GM23338 (cell line): ENCODE measurements around the gene RPUSD1. TPM values are rescaled to one million over a fixed set of nuclear protein-coding genes. Genes with fewer than 3 reads are reported as not detected.

Experiments used
- ATAC-seq: fragments of 200-7000 bp; cut with Tn5 transposase; 3 replicates; pipeline ENCODE4 v1.9.1; 2020
- DNase-seq: peaks from one replicate; pipeline ENCODE4 v3.0.0-alpha.2; 2015; ENCODE audit warnings: low spot score
- H2AFZ ChIP-seq: fragments of 200-600 bp; sonication (generic); 2 replicates; pipeline ENCODE4 v1.8.0; 2016; ENCODE audit warnings: antibody characterized with exemption, mild to moderate bottlenecking, moderate library complexity
- H3F3A ChIP-seq: fragments of 200-600 bp; sonication (generic); replicated peaks from 2 replicates; pipeline ENCODE4 v1.8.0; 2017; ENCODE audit warnings: antibody characterized with exemption, mixed run types, low read depth
- H3K27ac ChIP-seq: fragments of 200-600 bp; sonication (generic); 2 replicates; pipeline ENCODE4 v1.6.1; 2016; ENCODE audit warnings: low read depth
- H3K27me3 ChIP-seq: fragments of 200-600 bp; sonication (generic); 2 replicates; pipeline ENCODE4 v1.8.0; 2016; ENCODE audit warnings: mild to moderate bottlenecking, mixed run types, moderate library complexity; ENCODE audit not compliant: insufficient read depth
- H3K36me3 ChIP-seq: fragments of 200-600 bp; sonication (generic); 2 replicates; pipeline ENCODE4 v1.8.0; 2016; ENCODE audit warnings: mild to moderate bottlenecking; ENCODE audit not compliant: insufficient read depth
- H3K4me1 ChIP-seq: fragments of 200-600 bp; sonication (generic); 2 replicates; pipeline ENCODE4 v1.8.0; 2016; ENCODE audit warnings: mild to moderate bottlenecking, moderate library complexity; ENCODE audit not compliant: insufficient read depth
- H3K4me2 ChIP-seq: fragments of 200-600 bp; sonication (generic); 2 replicates; pipeline ENCODE4 v1.7.1; 2017; ENCODE audit warnings: mixed run types
- H3K4me3 ChIP-seq: fragments of 200-600 bp; sonication (generic); 2 replicates; pipeline ENCODE4 v1.6.1; 2016; ENCODE audit warnings: mixed run types
- H3K79me2 ChIP-seq: fragments of 200-600 bp; sonication (generic); replicated peaks from 2 replicates; pipeline ENCODE4 v1.8.0; 2017; ENCODE audit warnings: mild to moderate bottlenecking; ENCODE audit not compliant: insufficient read depth
- H3K9me2 ChIP-seq: fragments of 200-600 bp; sonication (generic); 2 replicates; pipeline ENCODE4 v1.8.0; 2017; ENCODE audit not compliant: insufficient read depth
- H4K20me1 ChIP-seq: fragments of 200-600 bp; sonication (generic); replicated peaks from 2 replicates; pipeline ENCODE4 v1.8.0; 2017; ENCODE audit warnings: mild to moderate bottlenecking; ENCODE audit not compliant: insufficient read depth
- H3K27ac Mint-ChIP-seq: 2 replicates; pipeline ENCODE4 v1.8.0; 2020; ENCODE audit warnings: inconsistent platforms, mild to moderate bottlenecking, moderate library complexity, mixed read lengths
- H3K27me3 Mint-ChIP-seq: 3 replicates; pipeline ENCODE4 v1.8.0; 2022; ENCODE audit warnings: low read depth, mild to moderate bottlenecking, moderate library complexity, mixed read lengths, inconsistent platforms; ENCODE audit not compliant: insufficient read depth, poor library complexity
- H3K36me3 Mint-ChIP-seq: 3 replicates; pipeline ENCODE4 v1.8.0; 2021; ENCODE audit warnings: low read depth, mild to moderate bottlenecking, inconsistent platforms, moderate library complexity, mixed read lengths
- H3K4me1 Mint-ChIP-seq: 3 replicates; pipeline ENCODE4 v1.8.0; 2020; ENCODE audit warnings: mild to moderate bottlenecking, inconsistent platforms, mixed read lengths
- H3K4me3 Mint-ChIP-seq: 3 replicates; pipeline ENCODE4 v1.8.0; 2021; ENCODE audit warnings: moderate library complexity, mild to moderate bottlenecking, inconsistent platforms, mixed read lengths
- H3K9me3 Mint-ChIP-seq: 3 replicates; pipeline ENCODE4 v1.8.0; 2020; ENCODE audit warnings: moderate library complexity, mild to moderate bottlenecking, inconsistent platforms, mixed read lengths
- CREB1 ChIP-seq: fragments of 250-450 bp; sonication (Bioruptor Pico); IDR thresholded peaks from 2 replicates; pipeline ENCODE4 v1.5.0; 2020; ENCODE audit warnings: low read depth, mild to moderate bottlenecking, moderate library complexity
- EZH2 ChIP-seq: fragments of 200-600 bp; sonication (generic); IDR thresholded peaks from one replicate; pipeline ENCODE4 v1.8.0; 2017; ENCODE audit warnings: antibody characterized with exemption, mild to moderate bottlenecking, low read depth; ENCODE audit not compliant: unreplicated experiment
- EZH2phosphoT487 ChIP-seq: fragments of 200-600 bp; sonication (generic); IDR thresholded peaks from one replicate; pipeline ENCODE4 v1.8.1; 2018; ENCODE audit warnings: antibody characterized with exemption; ENCODE audit not compliant: unreplicated experiment
- JUNB ChIP-seq: IDR thresholded peaks from one replicate; pipeline ENCODE4 v1.6.1; 2016; ENCODE audit warnings: antibody characterized with exemption; ENCODE audit not compliant: unreplicated experiment
- NANOG ChIP-seq: IDR thresholded peaks from 2 replicates; pipeline ENCODE4 v1.6.1; 2016; ENCODE audit warnings: antibody characterized with exemption, borderline replicate concordance
- POLR2AphosphoS5 ChIP-seq: IDR thresholded peaks from 2 replicates; pipeline ENCODE4 v1.6.1; 2016; ENCODE audit warnings: antibody characterized with exemption, low read depth
- ZNF331 ChIP-seq: fragments of 250-450 bp; sonication (Bioruptor Pico); IDR thresholded peaks from 2 replicates; pipeline ENCODE4 v1.5.0; 2020; ENCODE audit warnings: low read depth, mild to moderate bottlenecking, moderate library complexity
- polyA plus RNA-seq: library from polyadenylated mRNA; unstranded; fragments of >200 nt; fragmentation: Nextera tagmentation; extraction: Ambion mirVana; gene quantifications from 2 replicates; pipeline ENCODE4 v1.2.1, GENCODE V29; 2016
- total RNA-seq: library from RNA; depleted of rRNA; stranded (reverse); fragments of >200 nt; shearing (Covaris generic); gene quantifications from 2 replicates; pipeline ENCODE4 v1.2.3, GENCODE V29; 2014
- TF ChIP-seq, protein P1 (sequence below): IDR thresholded peaks from 2 replicates; pipeline ENCODE4 v1.6.1; 2016; ENCODE audit warnings: antibody characterized with exemption
- TF ChIP-seq, protein P2 (sequence below): fragments of 250-450 bp; sonication (Bioruptor Pico); IDR thresholded peaks from 2 replicates; pipeline ENCODE4 v1.5.0; 2020; ENCODE audit warnings: mild to moderate bottlenecking, moderate library complexity
- TF ChIP-seq, protein P3 (sequence below): IDR thresholded peaks from one replicate; pipeline ENCODE4 v1.6.1; 2018; ENCODE audit warnings: antibody characterized with exemption; ENCODE audit not compliant: unreplicated experiment

Gene RPUSD1
- total and polyA plus RNA-seq, 2 experiments from 2014 or later = 19.1 to 79.5 TPM

DNA sequence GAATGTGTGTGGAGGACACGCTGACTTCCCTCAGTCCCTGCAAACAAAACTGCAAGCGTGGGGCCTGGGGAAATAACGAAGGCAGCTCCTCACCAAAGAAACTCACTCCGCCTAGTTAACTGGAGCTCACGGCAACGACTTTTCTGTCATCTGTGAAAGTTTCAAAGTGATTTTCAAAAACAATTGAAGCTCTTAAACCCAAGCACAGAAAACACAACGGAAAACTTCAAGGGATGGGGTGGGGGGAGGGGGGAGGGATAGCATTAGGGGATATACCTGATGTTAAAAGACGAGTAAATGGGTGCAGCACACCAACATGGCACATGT is 15.5 kb upstream of the RPUSD1 start:
- Histone ChIP-seq H3K4me3 (no peak overlapping the region), H3K4me1 (peaks cover 3% of the 10 kb centered on the region; the same call in 1 of the 2 replicates), H3K9me2 (no peaks in the 10 kb centered on the region), H3K79me2 (peaks cover 3% of the 10 kb centered on the region; the same call in 1 of the 2 replicates), H3K4me2 (no peak overlapping the region), H4K20me1 (no peaks in the 10 kb centered on the region; the same call in 1 of the 2 replicates), H3F3A (no peaks in the 10 kb centered on the region; the same call in 1 of the 2 replicates), H3K27ac (no peak overlapping the region), H2AFZ (no peak overlapping the region), H3K27me3 (peaks cover 43% of the 10 kb centered on the region), H3K36me3 (no peaks in the 10 kb centered on the region)
- Mint-ChIP-seq H3K27ac (no peak overlapping the region), H3K36me3 (peaks cover 3% of the 10 kb centered on the region; the same call in 2 of the 3 replicates), H3K4me3 (no peak overlapping the region), H3K9me3 (peaks cover 3% of the 10 kb centered on the region; the same call in 2 of the 3 replicates), H3K27me3 (peaks cover 29% of the 10 kb centered on the region), H3K4me1 (peaks cover 12% of the 10 kb centered on the region)
- DNase-seq = no peak
- TF ChIP-seq NANOG = no peak
- no peak for TF ChIP-seq POLR2AphosphoS5
- TF ChIP-seq JUNB = no peak
- no peak for ATAC-seq

DNA sequence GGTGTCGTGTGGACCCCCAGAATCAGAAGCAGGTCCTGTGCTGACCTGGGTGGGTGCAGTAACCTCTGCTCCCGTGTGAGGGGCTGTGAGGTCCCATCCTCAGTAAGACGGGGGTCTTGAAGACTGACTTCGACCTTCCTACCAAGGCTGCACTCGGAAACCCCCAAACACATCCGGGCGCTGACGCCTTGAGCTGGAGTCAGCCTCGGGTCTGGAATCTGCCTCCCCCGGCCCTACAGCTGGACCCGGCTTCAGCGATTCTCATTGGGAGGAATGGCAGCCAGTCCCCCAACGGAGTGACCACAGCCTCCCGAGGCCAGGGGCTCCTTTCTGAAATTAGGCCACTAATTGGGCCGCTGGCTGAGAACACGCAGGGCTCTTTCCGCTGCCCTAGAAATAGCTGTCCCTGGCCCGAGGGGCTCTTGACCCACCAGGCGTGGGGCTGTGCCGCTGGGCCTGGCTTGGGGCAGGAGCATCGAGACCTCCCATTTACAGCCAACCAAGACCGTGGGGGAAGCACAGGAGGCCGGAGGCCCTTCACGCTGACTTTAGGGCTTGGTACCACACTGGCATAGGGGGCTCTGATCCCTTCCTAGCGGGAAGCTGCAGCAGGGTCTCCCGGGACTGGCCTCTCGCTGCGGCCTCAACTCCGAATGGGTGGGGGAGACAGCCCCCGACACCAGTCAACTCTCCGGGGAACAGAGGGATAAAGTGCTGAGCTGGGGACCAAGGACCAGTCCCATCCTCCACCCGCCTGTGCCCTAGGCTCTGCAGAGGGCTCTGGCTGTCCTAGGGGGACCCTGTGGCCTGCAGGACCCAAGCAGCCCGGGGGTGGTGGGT is 15.0 kb upstream of the RPUSD1 start:
- no peak overlapping the region for H3K4me2 ChIP-seq
- peaks cover 9% of the 10 kb centered on the region; the same call in 2 of the 3 replicates for H3K36me3 Mint-ChIP-seq
- H3F3A ChIP-seq = no peaks in the 10 kb centered on the region; the same call in 1 of the 2 replicates
- H3K27me3 Mint-ChIP-seq = peaks cover 31% of the 10 kb centered on the region
- H3K27ac ChIP-seq = no peak overlapping the region
- no peak overlapping the region for H3K4me3 ChIP-seq
- H4K20me1 ChIP-seq = no peaks in the 10 kb centered on the region; the same call in 1 of the 2 replicates
- H3K4me3 Mint-ChIP-seq = no peak overlapping the region
- H3K9me2 ChIP-seq = no peaks in the 10 kb centered on the region
- DNase-seq (no peak), ATAC-seq (no peak)
- peaks cover 43% of the 10 kb centered on the region for H3K27me3 ChIP-seq
- H2AFZ ChIP-seq = no peak overlapping the region
- peaks cover 7% of the 10 kb centered on the region; the same call in 1 of the 3 replicates for H3K4me1 Mint-ChIP-seq
- H3K36me3 ChIP-seq = no peaks in the 10 kb centered on the region
- no peak overlapping the region for H3K27ac Mint-ChIP-seq
- H3K4me1 ChIP-seq = peaks cover 3% of the 10 kb centered on the region; the same call in 1 of the 2 replicates
- peaks cover 3% of the 10 kb centered on the region; the same call in 2 of the 3 replicates for H3K9me3 Mint-ChIP-seq
- no peaks in the 10 kb centered on the region for H3K79me2 ChIP-seq
- no peak for TF ChIP-seq POLR2AphosphoS5
- TF ChIP-seq EZH2 = no peak
- no peak for TF ChIP-seq CREB1
- TF ChIP-seq, protein P1, sequence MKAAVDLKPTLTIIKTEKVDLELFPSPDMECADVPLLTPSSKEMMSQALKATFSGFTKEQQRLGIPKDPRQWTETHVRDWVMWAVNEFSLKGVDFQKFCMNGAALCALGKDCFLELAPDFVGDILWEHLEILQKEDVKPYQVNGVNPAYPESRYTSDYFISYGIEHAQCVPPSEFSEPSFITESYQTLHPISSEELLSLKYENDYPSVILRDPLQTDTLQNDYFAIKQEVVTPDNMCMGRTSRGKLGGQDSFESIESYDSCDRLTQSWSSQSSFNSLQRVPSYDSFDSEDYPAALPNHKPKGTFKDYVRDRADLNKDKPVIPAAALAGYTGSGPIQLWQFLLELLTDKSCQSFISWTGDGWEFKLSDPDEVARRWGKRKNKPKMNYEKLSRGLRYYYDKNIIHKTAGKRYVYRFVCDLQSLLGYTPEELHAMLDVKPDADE = no peak
- no peak for TF ChIP-seq EZH2phosphoT487
- TF ChIP-seq, protein P2, sequence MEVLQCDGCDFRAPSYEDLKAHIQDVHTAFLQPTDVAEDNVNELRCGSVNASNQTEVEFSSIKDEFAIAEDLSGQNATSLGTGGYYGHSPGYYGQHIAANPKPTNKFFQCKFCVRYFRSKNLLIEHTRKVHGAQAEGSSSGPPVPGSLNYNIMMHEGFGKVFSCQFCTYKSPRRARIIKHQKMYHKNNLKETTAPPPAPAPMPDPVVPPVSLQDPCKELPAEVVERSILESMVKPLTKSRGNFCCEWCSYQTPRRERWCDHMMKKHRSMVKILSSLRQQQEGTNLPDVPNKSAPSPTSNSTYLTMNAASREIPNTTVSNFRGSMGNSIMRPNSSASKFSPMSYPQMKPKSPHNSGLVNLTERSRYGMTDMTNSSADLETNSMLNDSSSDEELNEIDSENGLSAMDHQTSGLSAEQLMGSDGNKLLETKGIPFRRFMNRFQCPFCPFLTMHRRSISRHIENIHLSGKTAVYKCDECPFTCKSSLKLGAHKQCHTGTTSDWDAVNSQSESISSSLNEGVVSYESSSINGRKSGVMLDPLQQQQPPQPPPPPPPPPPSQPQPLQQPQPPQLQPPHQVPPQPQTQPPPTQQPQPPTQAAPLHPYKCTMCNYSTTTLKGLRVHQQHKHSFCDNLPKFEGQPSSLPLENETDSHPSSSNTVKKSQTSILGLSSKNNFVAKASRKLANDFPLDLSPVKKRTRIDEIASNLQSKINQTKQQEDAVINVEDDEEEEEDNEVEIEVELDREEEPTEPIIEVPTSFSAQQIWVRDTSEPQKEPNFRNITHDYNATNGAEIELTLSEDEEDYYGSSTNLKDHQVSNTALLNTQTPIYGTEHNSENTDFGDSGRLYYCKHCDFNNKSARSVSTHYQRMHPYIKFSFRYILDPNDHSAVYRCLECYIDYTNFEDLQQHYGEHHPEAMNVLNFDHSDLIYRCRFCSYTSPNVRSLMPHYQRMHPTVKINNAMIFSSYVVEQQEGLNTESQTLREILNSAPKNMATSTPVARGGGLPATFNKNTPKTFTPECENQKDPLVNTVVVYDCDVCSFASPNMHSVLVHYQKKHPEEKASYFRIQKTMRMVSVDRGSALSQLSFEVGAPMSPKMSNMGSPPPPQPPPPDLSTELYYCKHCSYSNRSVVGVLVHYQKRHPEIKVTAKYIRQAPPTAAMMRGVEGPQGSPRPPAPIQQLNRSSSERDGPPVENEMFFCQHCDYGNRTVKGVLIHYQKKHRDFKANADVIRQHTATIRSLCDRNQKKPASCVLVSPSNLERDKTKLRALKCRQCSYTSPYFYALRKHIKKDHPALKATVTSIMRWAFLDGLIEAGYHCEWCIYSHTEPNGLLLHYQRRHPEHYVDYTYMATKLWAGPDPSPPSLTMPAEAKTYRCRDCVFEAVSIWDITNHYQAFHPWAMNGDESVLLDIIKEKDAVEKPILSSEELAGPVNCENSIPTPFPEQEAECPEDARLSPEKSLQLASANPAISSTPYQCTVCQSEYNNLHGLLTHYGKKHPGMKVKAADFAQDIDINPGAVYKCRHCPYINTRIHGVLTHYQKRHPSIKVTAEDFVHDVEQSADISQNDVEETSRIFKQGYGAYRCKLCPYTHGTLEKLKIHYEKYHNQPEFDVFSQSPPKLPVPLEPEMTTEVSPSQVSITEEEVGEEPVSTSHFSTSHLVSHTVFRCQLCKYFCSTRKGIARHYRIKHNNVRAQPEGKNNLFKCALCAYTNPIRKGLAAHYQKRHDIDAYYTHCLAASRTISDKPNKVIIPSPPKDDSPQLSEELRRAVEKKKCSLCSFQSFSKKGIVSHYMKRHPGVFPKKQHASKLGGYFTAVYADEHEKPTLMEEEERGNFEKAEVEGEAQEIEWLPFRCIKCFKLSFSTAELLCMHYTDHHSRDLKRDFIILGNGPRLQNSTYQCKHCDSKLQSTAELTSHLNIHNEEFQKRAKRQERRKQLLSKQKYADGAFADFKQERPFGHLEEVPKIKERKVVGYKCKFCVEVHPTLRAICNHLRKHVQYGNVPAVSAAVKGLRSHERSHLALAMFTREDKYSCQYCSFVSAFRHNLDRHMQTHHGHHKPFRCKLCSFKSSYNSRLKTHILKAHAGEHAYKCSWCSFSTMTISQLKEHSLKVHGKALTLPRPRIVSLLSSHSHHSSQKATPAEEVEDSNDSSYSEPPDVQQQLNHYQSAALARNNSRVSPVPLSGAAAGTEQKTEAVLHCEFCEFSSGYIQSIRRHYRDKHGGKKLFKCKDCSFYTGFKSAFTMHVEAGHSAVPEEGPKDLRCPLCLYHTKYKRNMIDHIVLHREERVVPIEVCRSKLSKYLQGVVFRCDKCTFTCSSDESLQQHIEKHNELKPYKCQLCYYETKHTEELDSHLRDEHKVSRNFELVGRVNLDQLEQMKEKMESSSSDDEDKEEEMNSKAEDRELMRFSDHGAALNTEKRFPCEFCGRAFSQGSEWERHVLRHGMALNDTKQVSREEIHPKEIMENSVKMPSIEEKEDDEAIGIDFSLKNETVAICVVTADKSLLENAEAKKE (CRISPR knock-in tag) = no peak
- no peak for TF ChIP-seq ZNF331
- TF ChIP-seq, protein P3, sequence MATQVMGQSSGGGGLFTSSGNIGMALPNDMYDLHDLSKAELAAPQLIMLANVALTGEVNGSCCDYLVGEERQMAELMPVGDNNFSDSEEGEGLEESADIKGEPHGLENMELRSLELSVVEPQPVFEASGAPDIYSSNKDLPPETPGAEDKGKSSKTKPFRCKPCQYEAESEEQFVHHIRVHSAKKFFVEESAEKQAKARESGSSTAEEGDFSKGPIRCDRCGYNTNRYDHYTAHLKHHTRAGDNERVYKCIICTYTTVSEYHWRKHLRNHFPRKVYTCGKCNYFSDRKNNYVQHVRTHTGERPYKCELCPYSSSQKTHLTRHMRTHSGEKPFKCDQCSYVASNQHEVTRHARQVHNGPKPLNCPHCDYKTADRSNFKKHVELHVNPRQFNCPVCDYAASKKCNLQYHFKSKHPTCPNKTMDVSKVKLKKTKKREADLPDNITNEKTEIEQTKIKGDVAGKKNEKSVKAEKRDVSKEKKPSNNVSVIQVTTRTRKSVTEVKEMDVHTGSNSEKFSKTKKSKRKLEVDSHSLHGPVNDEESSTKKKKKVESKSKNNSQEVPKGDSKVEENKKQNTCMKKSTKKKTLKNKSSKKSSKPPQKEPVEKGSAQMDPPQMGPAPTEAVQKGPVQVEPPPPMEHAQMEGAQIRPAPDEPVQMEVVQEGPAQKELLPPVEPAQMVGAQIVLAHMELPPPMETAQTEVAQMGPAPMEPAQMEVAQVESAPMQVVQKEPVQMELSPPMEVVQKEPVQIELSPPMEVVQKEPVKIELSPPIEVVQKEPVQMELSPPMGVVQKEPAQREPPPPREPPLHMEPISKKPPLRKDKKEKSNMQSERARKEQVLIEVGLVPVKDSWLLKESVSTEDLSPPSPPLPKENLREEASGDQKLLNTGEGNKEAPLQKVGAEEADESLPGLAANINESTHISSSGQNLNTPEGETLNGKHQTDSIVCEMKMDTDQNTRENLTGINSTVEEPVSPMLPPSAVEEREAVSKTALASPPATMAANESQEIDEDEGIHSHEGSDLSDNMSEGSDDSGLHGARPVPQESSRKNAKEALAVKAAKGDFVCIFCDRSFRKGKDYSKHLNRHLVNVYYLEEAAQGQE = no peak
